ENCODE data around the gene ZMYND8. TPM values are rescaled to one million over a fixed set of nuclear protein-coding genes. Genes with fewer than 3 reads are reported as not detected.
A peak's percentile ranks its signal among the peaks of the same experiment; 100 is the strongest.

Gene ZMYND8
- total RNA-seq, 2 donors from 2014 or later, result 42.1 to 65.7 TPM

GRCh38 chr20:47353692-47354463 lies 2.6 kb downstream of the ZMYND8 start:
- Mint-ChIP-seq H3K27me3 (no peaks in the 10 kb centered on the region), H3K36me3 (peaks cover 14% of the 10 kb centered on the region)
- ATAC-seq, result no peak

GRCh38 chr20:47353239-47353691 lies 3.2 kb downstream of the ZMYND8 start:
- DNase-seq (ENCODE audit: low spot score) (no peak), ATAC-seq (no peak)
- Mint-ChIP-seq H3K27ac (peak overlapping the region in 1 of 2 donors; percentile 99), H3K4me1 (ENCODE audit: low read depth in 2 of 2) (peaks cover 44 to 58% of the 10 kb centered on the region in 2 donors), H3K36me3 (peaks cover 14% of the 10 kb centered on the region), H3K4me3 (peak overlapping the region; percentile 97), H3K27me3 (no peaks in the 10 kb centered on the region), H3K9me3 (no peaks in the 10 kb centered on the region)

More at GRCh38 chr20:47353692-47354463, 2.6 kb downstream of the ZMYND8 start:
- Mint-ChIP-seq H3K4me3 (peak overlapping the region; percentile 97), H3K27ac (peak overlapping the region in 1 of 2 donors; percentile 99), H3K4me1 (ENCODE audit: low read depth in 2 of 2) (peaks cover 44 to 59% of the 10 kb centered on the region in 2 donors), H3K9me3 (no peaks in the 10 kb centered on the region)
- DNase-seq (ENCODE audit: low spot score), result no peak

- Mint-ChIP-seq H3K9me3 (no peaks in the 10 kb centered on the region), H3K27ac (no peak overlapping the region), H3K27me3 (no peaks in the 10 kb centered on the region), H3K4me1 (ENCODE audit: low read depth in 2 of 2) (peaks cover 42 to 52% of the 10 kb centered on the region in 2 donors), H3K4me3 (no peak overlapping the region), H3K36me3 (peaks cover 14% of the 10 kb centered on the region)
- DNase-seq (ENCODE audit: low spot score) (no peak), ATAC-seq (no peak)
Measured at GRCh38 chr20:47352332-47353238, 3.9 kb downstream of the ZMYND8 start.

GRCh38 chr20:47351643-47352331 lies 4.7 kb downstream of the ZMYND8 start:
- no peaks in the 10 kb centered on the region for H3K27me3 Mint-ChIP-seq
- no peak for DNase-seq (ENCODE audit: low spot score)
- H3K27ac Mint-ChIP-seq, result no peak overlapping the region
- peaks cover 14% of the 10 kb centered on the region for H3K36me3 Mint-ChIP-seq
- no peak for ATAC-seq
- H3K4me3 Mint-ChIP-seq, result no peak overlapping the region
- peaks cover 37 to 48% of the 10 kb centered on the region in 2 donors for H3K4me1 Mint-ChIP-seq (ENCODE audit: low read depth in 2 of 2)
- H3K9me3 Mint-ChIP-seq, result no peaks in the 10 kb centered on the region

GRCh38 chr20:47350691-47351545 lies 5.6 kb downstream of the ZMYND8 start:
- no peaks in the 10 kb centered on the region for H3K27me3 Mint-ChIP-seq
- peaks cover 37 to 48% of the 10 kb centered on the region in 2 donors for H3K4me1 Mint-ChIP-seq (ENCODE audit: low read depth in 2 of 2)
- no peaks in the 10 kb centered on the region for H3K9me3 Mint-ChIP-seq
- no peak overlapping the region for H3K27ac Mint-ChIP-seq
- ATAC-seq, result no peak
- H3K36me3 Mint-ChIP-seq, result peaks cover 13% of the 10 kb centered on the region
- no peak overlapping the region for H3K4me3 Mint-ChIP-seq
- no peak for DNase-seq (ENCODE audit: low spot score)

GRCh38 chr20:47350181-47350550 lies 6.3 kb downstream of the ZMYND8 start:
- no peak overlapping the region for H3K27ac Mint-ChIP-seq
- H3K36me3 Mint-ChIP-seq, result peaks cover 6% of the 10 kb centered on the region
- H3K4me1 Mint-ChIP-seq (ENCODE audit: low read depth in 2 of 2), result peaks cover 31 to 41% of the 10 kb centered on the region in 2 donors
- H3K4me3 Mint-ChIP-seq, result no peak overlapping the region
- DNase-seq (ENCODE audit: low spot score) (no peak), ATAC-seq (no peak)
- no peaks in the 10 kb centered on the region for H3K27me3 Mint-ChIP-seq
- H3K9me3 Mint-ChIP-seq, result no peaks in the 10 kb centered on the region

- no peaks in the 10 kb centered on the region for H3K36me3 Mint-ChIP-seq
- DNase-seq (ENCODE audit: low spot score) (no peak), ATAC-seq (no peak)
- H3K27ac Mint-ChIP-seq, result no peak overlapping the region
- H3K27me3 Mint-ChIP-seq, result no peaks in the 10 kb centered on the region
- H3K9me3 Mint-ChIP-seq, result no peaks in the 10 kb centered on the region
- no peak overlapping the region for H3K4me3 Mint-ChIP-seq
- peaks cover 25 to 38% of the 10 kb centered on the region in 2 donors for H3K4me1 Mint-ChIP-seq (ENCODE audit: low read depth in 2 of 2)
Measured at GRCh38 chr20:47349365-47350180, 6.9 kb downstream of the ZMYND8 start.

- Mint-ChIP-seq H3K27me3 (no peaks in the 10 kb centered on the region), H3K9me3 (no peaks in the 10 kb centered on the region), H3K4me1 (ENCODE audit: low read depth in 2 of 2) (peaks cover 15 to 36% of the 10 kb centered on the region in 2 donors), H3K36me3 (peaks cover 5% of the 10 kb centered on the region), H3K27ac (no peak overlapping the region), H3K4me3 (no peak overlapping the region)
- ATAC-seq, result no peak
- no peak for DNase-seq (ENCODE audit: low spot score)
Measured at GRCh38 chr20:47348539-47349142, 7.9 kb downstream of the ZMYND8 start.

- Mint-ChIP-seq H3K4me1 (ENCODE audit: low read depth in 2 of 2) (peaks cover 11 to 35% of the 10 kb centered on the region in 2 donors), H3K36me3 (peaks cover 5% of the 10 kb centered on the region), H3K27me3 (no peaks in the 10 kb centered on the region), H3K27ac (peak overlapping the region in 1 of 2 donors; percentile 86), H3K9me3 (no peaks in the 10 kb centered on the region), H3K4me3 (no peak overlapping the region)
- ATAC-seq, result no peak
- DNase-seq (ENCODE audit: low spot score), result no peak
Measured at GRCh38 chr20:47347661-47348435, 8.7 kb downstream of the ZMYND8 start.

- Mint-ChIP-seq H3K27me3 (no peaks in the 10 kb centered on the region), H3K9me3 (no peaks in the 10 kb centered on the region), H3K27ac (peak overlapping the region; percentile 41 to 86), H3K4me1 (ENCODE audit: low read depth in 2 of 2) (peaks cover 11 to 26% of the 10 kb centered on the region in 2 donors), H3K4me3 (no peak overlapping the region), H3K36me3 (peaks cover 5% of the 10 kb centered on the region)
- no peak for DNase-seq (ENCODE audit: low spot score)
- ATAC-seq, result no peak
Measured at GRCh38 chr20:47346172-47346571, 10.3 kb downstream of the ZMYND8 start.

- DNase-seq (ENCODE audit: low spot score) (no peak), ATAC-seq (no peak)
- Mint-ChIP-seq H3K27ac (peak overlapping the region in 1 of 2 donors; percentile 25), H3K4me1 (ENCODE audit: low read depth in 2 of 2) (peaks cover 11 to 26% of the 10 kb centered on the region in 2 donors), H3K4me3 (no peak overlapping the region), H3K36me3 (peaks cover 5% of the 10 kb centered on the region), H3K9me3 (no peaks in the 10 kb centered on the region), H3K27me3 (no peaks in the 10 kb centered on the region)
Measured at GRCh38 chr20:47345214-47345613, 11.3 kb downstream of the ZMYND8 start.

Measured in natural killer cell treated with Interleukin-12 subunit alpha and Interleukin-12 subunit beta and Interleukin-15 and Interleukin-18, amount 100 ng/mL, for 72 hours (primary cell).